ENCODE measurements around the gene PRSS53. TPM values are rescaled to one million over a fixed set of nuclear protein-coding genes. Genes with fewer than 3 reads are reported as not detected.
A peak's percentile ranks its signal among the peaks of the same experiment; 100 is the strongest.

Gene PRSS53
- polyA plus RNA-seq, 3 donors = 0.17 to 5.1 TPM; not detected in 1

- Histone ChIP-seq H3K9me3 (replicated peaks in 1 of 2; ENCODE audit: control insufficient read depth in 1 of 2, insufficient read depth in 1 of 2, low read length in 2 of 2) (no peaks in the 10 kb centered on the region), H4K20me1 (ENCODE audit: insufficient read depth, low read length) (no peaks in the 10 kb centered on the region), H3K4me2 (replicated peaks; ENCODE audit: extremely low read depth, low read length, poor library complexity, severe bottlenecking) (peak overlapping the region; percentile 62), H3K4me1 (ENCODE audit: control insufficient read depth in 1 of 2, insufficient read depth in 2 of 2, low read length in 2 of 2) (peaks cover 77 to 91% of the 10 kb centered on the region in 2 donors), H3K9ac (ENCODE audit: insufficient read depth, low read length, poor library complexity, severe bottlenecking) (no peak overlapping the region), H2AFZ (ENCODE audit: insufficient read depth, low read depth, low read length, poor library complexity, severe bottlenecking) (no peak overlapping the region), H3K27ac (ENCODE audit: low read depth in 1 of 2, low read length in 2 of 2) (peak overlapping the region; percentile 99), H3K79me2 (ENCODE audit: insufficient read depth, low read length) (no peaks in the 10 kb centered on the region), H3K4me3 (replicated peaks in 1 of 3; ENCODE audit: low read depth in 2 of 3, low read length in 3 of 3) (peak overlapping the region in 1 of 3 experiments; percentile 53), H3K36me3 (replicated peaks in 1 of 2; ENCODE audit: control insufficient read depth in 1 of 2, insufficient read depth in 2 of 2, low read length in 2 of 2) (peaks cover 29 to 48% of the 10 kb centered on the region in 2 donors), H3K27me3 (ENCODE audit: control insufficient read depth in 2 of 2, insufficient read depth in 2 of 2, low read length in 2 of 2) (no peaks in the 10 kb centered on the region)
- Mint-ChIP-seq H3K4me3 (peak overlapping the region in 1 of 2 donors; percentile 62), H3K27ac (peak overlapping the region; percentile 98 to 100 (median 99)), H3K27me3 (ENCODE audit: low read depth in 3 of 3) (peaks cover 0 to 4% (median 0%) of the 10 kb centered on the region in 3 donors), H3K4me1 (peaks cover 76% of the 10 kb centered on the region), H3K36me3 (peaks cover 52 to 61% of the 10 kb centered on the region in 2 donors), H3K9me3 (peaks cover 0 to 2% (median 0%) of the 10 kb centered on the region in 7 donors)
- intact Hi-C loops (cut with micrococcal nuclease) = no loop called here
- TF ChIP-seq, protein P1, sequence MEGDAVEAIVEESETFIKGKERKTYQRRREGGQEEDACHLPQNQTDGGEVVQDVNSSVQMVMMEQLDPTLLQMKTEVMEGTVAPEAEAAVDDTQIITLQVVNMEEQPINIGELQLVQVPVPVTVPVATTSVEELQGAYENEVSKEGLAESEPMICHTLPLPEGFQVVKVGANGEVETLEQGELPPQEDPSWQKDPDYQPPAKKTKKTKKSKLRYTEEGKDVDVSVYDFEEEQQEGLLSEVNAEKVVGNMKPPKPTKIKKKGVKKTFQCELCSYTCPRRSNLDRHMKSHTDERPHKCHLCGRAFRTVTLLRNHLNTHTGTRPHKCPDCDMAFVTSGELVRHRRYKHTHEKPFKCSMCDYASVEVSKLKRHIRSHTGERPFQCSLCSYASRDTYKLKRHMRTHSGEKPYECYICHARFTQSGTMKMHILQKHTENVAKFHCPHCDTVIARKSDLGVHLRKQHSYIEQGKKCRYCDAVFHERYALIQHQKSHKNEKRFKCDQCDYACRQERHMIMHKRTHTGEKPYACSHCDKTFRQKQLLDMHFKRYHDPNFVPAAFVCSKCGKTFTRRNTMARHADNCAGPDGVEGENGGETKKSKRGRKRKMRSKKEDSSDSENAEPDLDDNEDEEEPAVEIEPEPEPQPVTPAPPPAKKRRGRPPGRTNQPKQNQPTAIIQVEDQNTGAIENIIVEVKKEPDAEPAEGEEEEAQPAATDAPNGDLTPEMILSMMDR (IDR thresholded peaks at IDR 0.05) = no peak
- DNase-seq = no peak
- WGBS (ENCODE audit: insufficient coverage) = 80% methylated on average over 2 of the region's 6 CpGs
These were observed 42.2 kb upstream of the PRSS53 start for GRCh38 chr16:31130899-31131298.

- Mint-ChIP-seq H3K36me3 (peaks cover 55 to 64% of the 10 kb centered on the region in 2 donors), H3K4me3 (peak overlapping the region; percentile 58 to 62), H3K27ac (peak overlapping the region; percentile 98 to 100 (median 99)), H3K9me3 (peaks cover 0 to 2% (median 0%) of the 10 kb centered on the region in 7 donors), H3K4me1 (peaks cover 79% of the 10 kb centered on the region), H3K27me3 (ENCODE audit: low read depth in 3 of 3) (peaks cover 0 to 4% (median 0%) of the 10 kb centered on the region in 3 donors)
- H3K4me3 ChIP-seq (replicated peaks in 1 of 3; ENCODE audit: low read depth in 2 of 3, low read length in 3 of 3) = peak overlapping the region in 1 of 3 experiments; percentile 53
- peaks cover 29 to 52% of the 10 kb centered on the region in 2 donors for H3K36me3 ChIP-seq (replicated peaks in 1 of 2; ENCODE audit: control insufficient read depth in 1 of 2, insufficient read depth in 2 of 2, low read length in 2 of 2)
- no peaks in the 10 kb centered on the region for H3K9me3 ChIP-seq (replicated peaks in 1 of 2; ENCODE audit: control insufficient read depth in 1 of 2, insufficient read depth in 1 of 2, low read length in 2 of 2)
- 37% methylated on average over 9 of the region's 10 CpGs for WGBS (ENCODE audit: insufficient coverage)
- no peaks in the 10 kb centered on the region for H3K79me2 ChIP-seq (ENCODE audit: insufficient read depth, low read length)
- no peaks in the 10 kb centered on the region for H4K20me1 ChIP-seq (ENCODE audit: insufficient read depth, low read length)
- intact Hi-C loops (cut with micrococcal nuclease) = no loop called here
- peak overlapping the region; percentile 86 for H3K9ac ChIP-seq (ENCODE audit: insufficient read depth, low read length, poor library complexity, severe bottlenecking)
- TF ChIP-seq, protein P1 (IDR thresholded peaks at IDR 0.05) = no peak
- no peaks in the 10 kb centered on the region for H3K27me3 ChIP-seq (ENCODE audit: control insufficient read depth in 2 of 2, insufficient read depth in 2 of 2, low read length in 2 of 2)
- peak overlapping the region; percentile 99 for H3K27ac ChIP-seq (ENCODE audit: low read depth in 1 of 2, low read length in 2 of 2)
- H3K4me1 ChIP-seq (ENCODE audit: control insufficient read depth in 1 of 2, insufficient read depth in 2 of 2, low read length in 2 of 2) = peaks cover 75 to 90% of the 10 kb centered on the region in 2 donors
- H3K4me2 ChIP-seq (replicated peaks; ENCODE audit: extremely low read depth, low read length, poor library complexity, severe bottlenecking) = peak overlapping the region; percentile 62
- H2AFZ ChIP-seq (ENCODE audit: insufficient read depth, low read depth, low read length, poor library complexity, severe bottlenecking) = no peak overlapping the region
- DNase-seq = peak; percentile 72 to 83 (median 79)
These were observed 41.7 kb upstream of the PRSS53 start for GRCh38 chr16:31130336-31130891.

Measured in CD14-positive monocyte (primary cell).